HFF-Myc (cell line): Measurements from ENCODE around the gene CHD6.

Source experiments
- DNase-seq: peaks from one replicate; pipeline ENCODE4 v3.0.0-alpha.2; 2011; ENCODE audit warnings: low read depth; ENCODE audit errors: extremely low read depth
- H3K4me3 ChIP-seq: replicated peaks from 2 replicates; pipeline ENCODE4 v1.5.1; 2011; ENCODE audit warnings: low read depth, mild to moderate bottlenecking, control low read depth, low read length
- CTCF ChIP-seq: IDR thresholded peaks from 2 replicates; pipeline ENCODE4 v1.5.1; 2012; ENCODE audit warnings: mild to moderate bottlenecking, low read depth, low read length, control low read depth; ENCODE audit errors: missing control alignments

The CHD6 gene

GRCh38 chr20:41598719-41599118, 19.5 kb downstream of the CHD6 start:
- no peak for DNase-seq
- TF ChIP-seq CTCF = no peak
- H3K4me3 ChIP-seq = no peak overlapping the region

- DNase-seq = no peak
- TF ChIP-seq CTCF = no peak
- no peak overlapping the region for H3K4me3 ChIP-seq
Measured at GRCh38 chr20:41594514-41595322, 23.5 kb downstream of the CHD6 start.

GRCh38 chr20:41592516-41593216, 25.5 kb downstream of the CHD6 start:
- TF ChIP-seq CTCF = no peak

GRCh38 chr20:41587956-41588355, 30.2 kb downstream of the CHD6 start:
- DNase-seq = peak; percentile 31
- H3K4me3 ChIP-seq = no peak overlapping the region
- no peak for TF ChIP-seq CTCF

More at GRCh38 chr20:41592516-41593216, 25.5 kb downstream of the CHD6 start:
- DNase-seq = no peak
- no peak overlapping the region for H3K4me3 ChIP-seq

- H3K4me3 ChIP-seq = no peak overlapping the region
- no peak for DNase-seq
- no peak for TF ChIP-seq CTCF
Measured at GRCh38 chr20:41587523-41587922, 30.7 kb downstream of the CHD6 start.

GRCh38 chr20:41586772-41587171, 31.4 kb downstream of the CHD6 start:
- no peak for TF ChIP-seq CTCF
- no peak overlapping the region for H3K4me3 ChIP-seq
- DNase-seq = no peak
